Small intestine (tissue), 7 donors: ENCODE data around the gene RAB37. TPM values are rescaled to one million over a fixed set of nuclear protein-coding genes. Genes with fewer than 3 reads are reported as not detected.

Experiments
- DNase-seq, 2 donors: peaks; one replicate each; pipeline versions ENCODE4 v3.0.0 to v3.0.0-alpha.2; 2013
- FAIRE-seq: peaks from 2 replicates; lab custom pipeline; 2012; peaks lifted over from hg19 to GRCh38; lab: Jason Lieb, UNC
- H3K27ac ChIP-seq, 3 donors: one replicate each; pipeline ENCODE4 v1.5.1; 2013; ENCODE audit warnings: low read length in 2 of 3, mild to moderate bottlenecking in 2 of 3, control low read depth in 1 of 3, inconsistent platforms in 1 of 3, low read depth in 1 of 3, moderate library complexity in 1 of 3
- H3K27me3 ChIP-seq, 3 donors: one replicate each; pipeline ENCODE4 v1.6.1; 2013; ENCODE audit warnings: low read length in 3 of 3, inconsistent platforms in 1 of 3; ENCODE audit not compliant: control insufficient read depth in 3 of 3, insufficient read depth in 3 of 3
- H3K36me3 ChIP-seq, 3 donors: one replicate each; pipeline ENCODE4 v1.6.1; 2013; ENCODE audit warnings: low read length in 3 of 3, inconsistent platforms in 1 of 3, low read depth in 1 of 3, mild to moderate bottlenecking in 1 of 3, moderate library complexity in 1 of 3; ENCODE audit not compliant: control insufficient read depth in 3 of 3, insufficient read depth in 2 of 3
- H3K4me1 ChIP-seq, 3 donors: one replicate each; pipeline ENCODE4 v1.6.1; 2013; ENCODE audit warnings: low read length in 2 of 3, inconsistent platforms in 1 of 3, low read depth in 1 of 3, mild to moderate bottlenecking in 1 of 3, moderate library complexity in 1 of 3; ENCODE audit not compliant: control insufficient read depth in 3 of 3, insufficient read depth in 2 of 3
- H3K4me3 ChIP-seq, 3 donors: one replicate each; pipeline ENCODE4 v1.5.1; 2013; ENCODE audit warnings: low read length in 3 of 3, control low read depth in 1 of 3, inconsistent platforms in 1 of 3, low read depth in 1 of 3, mild to moderate bottlenecking in 1 of 3, moderate library complexity in 1 of 3
- H3K9me3 ChIP-seq, 2 donors: one replicate each; pipeline ENCODE4 v1.6.1; 2013; ENCODE audit warnings: low read depth in 1 of 2, low read length in 1 of 2; ENCODE audit not compliant: control insufficient read depth in 2 of 2, insufficient read depth in 1 of 2
- WGBS, 3 donors: extraction: QIAGEN DNeasy Blood & Tissue Kit; methylation state at CpG; one replicate each; pipeline ENCODE4 v1.1.7; 2013; 5-methylcytosine and 5-hydroxymethylcytosine counted together
- polyA plus RNA-seq, 4 donors: library from polyadenylated mRNA; stranded (reverse) in 3 of 4; unstranded in 1 of 4; fragments of 200-250 nt in 3 of 4; fragments of 120-200 nt in 1 of 4; gene quantifications; one replicate each; pipeline versions ENCODE4 v1.2.1 to v1.2.3, GENCODE V29; 2013
- donor health status: healthy with polysubstance abuse.
- donor health status: control.
- donor health status: control.
- donor health status: Bipolar disorder and iron deficiency.
- donor health status: healthy.

Gene RAB37
- polyA plus RNA-seq, 4 donors = 1.8 to 18.7 (median 4.1) TPM

DNA sequence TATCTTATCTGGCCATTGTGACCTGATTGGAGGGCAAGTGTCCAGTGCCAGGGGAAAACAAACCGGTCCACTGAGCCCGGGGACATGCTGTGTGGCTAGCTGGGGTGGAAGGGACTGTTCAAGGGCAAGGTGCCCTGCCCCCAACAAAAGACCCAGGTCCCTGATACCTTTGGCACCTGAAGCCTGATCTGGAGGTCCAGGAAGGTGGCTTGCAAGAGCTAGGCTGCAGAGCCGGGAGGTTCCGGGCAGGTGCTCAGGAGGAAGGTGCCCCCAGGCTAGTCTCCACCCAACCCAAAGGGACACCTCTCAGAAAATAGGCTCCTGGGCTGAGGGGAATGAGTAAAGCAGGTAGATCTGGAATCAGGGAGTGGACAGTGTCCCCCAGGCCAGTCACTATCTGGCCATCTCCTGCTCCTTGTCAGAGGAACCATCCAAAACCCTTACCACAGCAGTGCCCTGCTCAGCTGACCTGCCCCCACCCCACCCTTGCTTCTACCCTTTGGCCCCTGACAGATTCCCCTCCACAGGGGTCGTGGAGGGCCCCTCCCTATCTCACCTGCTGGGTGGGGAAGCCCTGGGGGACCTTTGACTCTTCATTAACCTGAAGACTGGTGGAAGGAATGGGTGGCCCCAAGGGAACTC is 32.9 kb downstream of the RAB37 start:
- H3K4me1 ChIP-seq = peaks cover 0 to 90% (median 1%) of the 10 kb centered on the region in 3 donors
- DNase-seq = peak in 1 of 2 donors; percentile 26

DNA sequence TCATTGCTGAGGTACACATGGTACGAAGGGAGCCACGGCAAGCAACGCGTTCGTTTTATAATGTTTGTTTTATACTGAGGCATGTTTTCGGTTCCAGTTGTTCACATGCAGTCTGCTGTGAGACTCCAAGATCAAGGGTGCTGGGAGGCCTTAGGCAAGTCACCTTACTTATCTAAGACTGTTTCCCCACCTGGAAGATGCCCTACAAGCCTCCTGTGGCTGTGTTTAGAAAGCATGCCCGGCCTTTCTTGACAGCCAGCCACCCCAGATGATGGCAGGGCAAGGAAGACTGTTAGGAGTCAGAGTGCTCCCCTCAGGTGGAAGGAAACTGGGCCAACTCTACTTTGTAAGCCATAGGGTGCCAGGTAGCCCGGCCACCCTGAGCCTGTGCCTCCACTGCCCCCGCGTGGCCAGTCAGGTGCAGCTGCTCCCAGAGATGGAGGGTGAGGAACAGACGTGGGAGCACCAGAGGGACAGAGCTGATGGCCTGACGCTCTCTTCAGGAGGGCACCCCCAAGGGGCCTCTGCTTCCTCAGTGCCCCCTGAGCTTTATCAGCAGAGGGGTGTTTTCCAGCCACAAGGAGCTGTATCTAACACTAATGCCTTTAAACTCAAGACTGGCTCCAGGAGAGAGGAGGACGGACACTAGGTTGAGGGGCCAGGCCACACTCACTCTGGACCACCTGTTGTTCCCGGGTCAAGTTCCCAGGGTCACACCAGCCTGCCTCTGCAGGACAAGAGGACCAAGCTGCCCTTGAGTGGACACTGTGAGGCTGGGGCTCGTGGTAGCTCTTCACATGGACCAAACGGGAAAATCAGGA is 33.7 kb downstream of the RAB37 start:
- H3K4me1 ChIP-seq = peaks cover 1 to 91% (median 3%) of the 10 kb centered on the region in 3 donors

More for the DNA sequence above, 32.9 kb downstream of the RAB37 start:
- H3K4me3 ChIP-seq = no peak overlapping the region
- H3K27ac ChIP-seq = peak overlapping the region; percentile 6 to 79 (median 78)
- FAIRE-seq = no peak
- no peaks in the 10 kb centered on the region for H3K9me3 ChIP-seq
- WGBS, 3 donors = 30 to 54% (median 35%) methylated on average over 5 of the region's 5 CpGs
- no peaks in the 10 kb centered on the region for H3K27me3 ChIP-seq
- peaks cover 16 to 89% (median 25%) of the 10 kb centered on the region in 3 donors for H3K36me3 ChIP-seq

DNA sequence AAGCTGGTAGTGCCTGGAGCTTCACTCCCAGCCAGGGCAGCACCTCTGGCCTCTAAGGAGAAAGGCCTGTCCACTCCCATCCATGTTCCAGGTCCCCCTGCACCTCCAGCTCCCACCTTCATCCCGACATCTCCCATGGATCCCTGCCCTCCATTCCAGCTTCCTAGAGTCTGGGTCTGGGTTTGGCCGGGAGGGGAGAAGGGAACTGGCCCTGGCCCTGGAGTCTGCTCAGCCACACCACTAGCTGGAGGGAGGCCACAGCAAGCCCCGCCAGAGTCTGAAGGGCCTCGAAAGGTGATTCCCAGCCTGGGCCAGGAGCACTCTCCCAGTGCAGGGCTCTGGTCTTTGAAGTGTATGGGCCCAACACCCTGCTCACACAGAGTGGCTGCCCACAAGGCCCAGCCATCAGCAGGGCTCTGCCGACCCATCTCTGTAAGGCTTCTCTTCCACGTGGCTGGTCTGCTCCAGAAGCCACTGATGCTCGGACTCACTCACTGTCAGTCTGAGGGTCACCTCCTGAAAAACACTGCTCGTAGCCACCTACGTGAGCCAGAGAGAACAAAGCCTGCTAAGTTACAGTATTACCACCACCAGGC is 34.4 kb downstream of the RAB37 start:
- Histone ChIP-seq H3K36me3 (peaks cover 16 to 75% (median 24%) of the 10 kb centered on the region in 3 donors), H3K9me3 (no peaks in the 10 kb centered on the region), H3K4me3 (no peak overlapping the region), H3K27me3 (no peaks in the 10 kb centered on the region), H3K27ac (peak overlapping the region in 1 of 3 donors; percentile 79), H3K4me1 (peaks cover 1 to 85% (median 3%) of the 10 kb centered on the region in 3 donors)
- FAIRE-seq = no peak
- DNase-seq = peak in 1 of 2 donors; percentile 28
- 83 to 91% (median 87%) methylated on average over 8 to 9 of the region's 9 CpGs for WGBS, 3 donors

More for the DNA sequence above, 33.7 kb downstream of the RAB37 start:
- Histone ChIP-seq H3K4me3 (no peak overlapping the region), H3K27me3 (no peaks in the 10 kb centered on the region), H3K36me3 (peaks cover 16 to 82% (median 24%) of the 10 kb centered on the region in 3 donors), H3K9me3 (no peaks in the 10 kb centered on the region), H3K27ac (peak overlapping the region in 2 of 3 donors; percentile 78 to 79)
- DNase-seq (peak; percentile 86 to 90), FAIRE-seq (no peak)
- WGBS, 3 donors = 30 to 51% (median 37%) methylated on average over 16 of the region's 16 CpGs

DNA sequence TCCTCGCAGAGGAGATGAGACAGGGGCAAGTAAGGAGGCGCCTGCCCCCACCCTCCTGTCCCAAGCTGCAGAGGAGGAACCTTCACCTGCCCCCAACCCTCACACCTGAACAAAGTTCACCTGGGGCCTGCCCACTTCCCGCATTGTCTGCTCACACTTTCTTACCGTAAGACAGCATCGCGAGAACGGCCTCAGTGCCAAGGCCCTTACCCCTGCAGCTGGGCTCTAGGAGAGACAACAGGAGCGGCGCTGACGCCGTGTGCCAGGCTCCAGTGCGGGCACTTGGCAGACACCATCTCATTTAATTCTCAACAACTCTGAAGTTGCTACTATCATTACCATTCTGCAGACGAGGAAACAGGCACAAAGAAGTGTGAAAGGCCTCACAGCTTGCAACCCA is 35.0 kb downstream of the RAB37 start:
- Histone ChIP-seq H3K4me1 (peaks cover 1 to 84% (median 6%) of the 10 kb centered on the region in 3 donors), H3K27me3 (no peaks in the 10 kb centered on the region), H3K4me3 (no peak overlapping the region), H3K27ac (peak overlapping the region in 1 of 3 donors; percentile 35), H3K9me3 (no peaks in the 10 kb centered on the region), H3K36me3 (peaks cover 16 to 69% (median 20%) of the 10 kb centered on the region in 3 donors)
- no peak for FAIRE-seq
- 49 to 75% (median 57%) methylated on average over 13 of the region's 13 CpGs for WGBS, 3 donors
- DNase-seq = peak; percentile 38 to 48

DNA sequence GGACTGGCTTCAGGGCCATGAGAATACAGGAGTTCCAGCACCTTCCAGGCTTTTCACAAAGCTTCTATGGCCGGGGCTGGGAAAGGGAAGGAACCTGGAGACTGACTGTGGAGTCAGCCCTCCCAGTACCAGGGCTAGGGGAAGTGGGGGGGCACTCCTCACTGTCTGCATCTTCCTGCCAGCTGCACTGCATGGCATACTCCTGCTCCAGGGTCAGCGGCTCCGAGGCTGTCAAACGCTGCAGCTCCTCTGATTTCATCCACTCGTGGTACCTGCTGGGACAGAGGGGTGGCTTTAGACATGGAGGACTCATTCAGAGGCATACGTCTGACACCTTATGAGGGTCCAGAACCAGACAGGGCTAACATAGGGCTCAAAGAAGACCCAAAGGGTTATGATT is 36.4 kb downstream of the RAB37 start:
- DNase-seq (no peak), FAIRE-seq (no peak)
- no peak overlapping the region for H3K4me3 ChIP-seq
- WGBS, 3 donors = 84 to 86% (median 85%) methylated on average over 6 of the region's 6 CpGs
- peak overlapping the region in 1 of 3 donors; percentile 35 for H3K27ac ChIP-seq
- H3K27me3 ChIP-seq = no peaks in the 10 kb centered on the region
- peaks cover 12 to 55% (median 16%) of the 10 kb centered on the region in 3 donors for H3K36me3 ChIP-seq
- no peaks in the 10 kb centered on the region for H3K9me3 ChIP-seq
- H3K4me1 ChIP-seq = peaks cover 0 to 78% (median 8%) of the 10 kb centered on the region in 3 donors

DNA sequence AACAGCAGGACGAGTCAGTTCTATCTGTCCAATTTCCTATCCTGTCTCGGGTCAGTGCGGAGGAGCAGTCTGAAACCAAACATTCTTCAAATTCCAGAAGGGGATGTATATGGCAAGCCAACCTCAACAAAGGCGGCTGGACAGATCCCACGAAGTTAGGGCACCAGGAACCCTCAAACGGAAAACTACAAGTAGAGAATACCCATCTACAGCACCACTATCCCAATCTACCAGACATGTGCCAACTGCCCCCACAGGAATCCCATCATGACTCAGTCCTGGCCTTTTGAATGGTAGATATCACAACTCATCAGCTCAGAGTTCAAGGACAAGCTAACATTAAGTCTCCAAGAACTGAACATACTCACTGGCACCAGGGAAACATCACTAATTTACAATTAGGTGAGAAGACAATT is 36.8 kb downstream of the RAB37 start:
- DNase-seq (peak in 1 of 2 donors; percentile 32), FAIRE-seq (no peak)
- peaks cover 10 to 51% (median 16%) of the 10 kb centered on the region in 3 donors for H3K36me3 ChIP-seq

DNA sequence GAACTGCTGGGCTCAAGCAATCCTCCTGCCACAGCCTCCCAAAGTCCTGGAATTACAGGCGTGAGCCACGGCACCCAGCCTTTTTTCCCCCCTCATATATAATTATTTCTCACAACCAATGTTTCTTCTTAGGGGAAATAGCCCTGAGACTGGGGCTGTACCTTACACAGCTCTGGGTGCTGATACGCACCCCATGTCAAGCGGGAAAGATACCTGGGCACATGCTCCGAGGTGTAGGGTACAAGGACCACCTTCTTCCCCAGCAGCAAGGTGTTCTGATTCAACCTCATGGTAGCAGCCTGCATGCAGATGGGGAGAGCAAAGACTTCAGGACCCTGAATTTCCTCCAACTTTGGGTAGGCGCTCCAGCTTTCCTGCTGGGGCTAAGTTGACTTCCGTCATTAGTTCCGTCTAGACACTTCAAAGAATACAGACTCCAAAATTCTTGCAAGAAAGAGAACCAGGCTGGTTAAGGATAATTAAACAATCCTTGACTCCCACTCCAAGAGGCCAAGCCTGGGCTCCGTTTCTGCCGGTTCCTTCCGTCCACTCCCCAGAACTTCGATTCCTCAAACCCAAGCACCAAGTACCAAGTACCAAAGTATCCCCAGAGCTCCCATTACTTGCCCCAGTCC is 38.5 kb downstream of the RAB37 start:
- H3K27ac ChIP-seq = peak overlapping the region in 1 of 3 donors; percentile 74
- no peaks in the 10 kb centered on the region for H3K9me3 ChIP-seq
- H3K27me3 ChIP-seq = no peaks in the 10 kb centered on the region
- WGBS, 3 donors = 32 to 36% (median 33%) methylated on average over 12 of the region's 12 CpGs
- FAIRE-seq (no peak), DNase-seq (no peak)
- H3K36me3 ChIP-seq = peaks cover 7 to 45% (median 14%) of the 10 kb centered on the region in 3 donors
- H3K4me3 ChIP-seq = peak overlapping the region; percentile 69 to 81 (median 75)
- peaks cover 0 to 62% (median 8%) of the 10 kb centered on the region in 3 donors for H3K4me1 ChIP-seq

More for the DNA sequence above, 36.8 kb downstream of the RAB37 start:
- Histone ChIP-seq H3K27ac (no peak overlapping the region), H3K4me3 (no peak overlapping the region), H3K9me3 (no peaks in the 10 kb centered on the region), H3K4me1 (peaks cover 0 to 73% (median 8%) of the 10 kb centered on the region in 3 donors), H3K27me3 (no peaks in the 10 kb centered on the region)
- 71 to 87% (median 85%) methylated on average over 6 of the region's 6 CpGs for WGBS, 3 donors
